GM23338 (cell line): ENCODE results near the gene NDC80.

ENCODE experiments used
- CTCF ChIP-seq, 2 experiments: fragments of 200-600 bp in 1 of 2; sonication (generic) in 1 of 2; conservative IDR thresholded peaks; 2 replicates each; pipeline versions ENCODE4 v1.5.1 to v1.6.1; 2016 to 2017; ENCODE audit warnings: antibody characterized with exemption in 2 of 2, low read depth in 2 of 2, mild to moderate bottlenecking in 2 of 2, moderate library complexity in 1 of 2
- EZH2 ChIP-seq: fragments of 200-600 bp; sonication (generic); IDR thresholded peaks from one replicate; pipeline ENCODE4 v1.8.0; 2017; ENCODE audit warnings: antibody characterized with exemption, mild to moderate bottlenecking, low read depth; ENCODE audit not compliant: unreplicated experiment
- EZH2phosphoT487 ChIP-seq: fragments of 200-600 bp; sonication (generic); IDR thresholded peaks from one replicate; pipeline ENCODE4 v1.8.1; 2018; ENCODE audit warnings: antibody characterized with exemption; ENCODE audit not compliant: unreplicated experiment
- JUNB ChIP-seq: IDR thresholded peaks from one replicate; pipeline ENCODE4 v1.6.1; 2016; ENCODE audit warnings: antibody characterized with exemption; ENCODE audit not compliant: unreplicated experiment
- POLR2AphosphoS5 ChIP-seq: IDR thresholded peaks from 2 replicates; pipeline ENCODE4 v1.6.1; 2016; ENCODE audit warnings: antibody characterized with exemption, low read depth
- REST ChIP-seq: IDR thresholded peaks from one replicate; pipeline ENCODE4 v1.6.1; 2018; ENCODE audit warnings: antibody characterized with exemption; ENCODE audit not compliant: unreplicated experiment

GRCh38 chr18:2572171-2572569 is 813 bp downstream of the NDC80 start:
- TF ChIP-seq CTCF (conservative IDR thresholded peaks at IDR 0.05; ENCODE audit: low read depth in 2 of 2), result no peak
- no peak for TF ChIP-seq EZH2
- no peak for TF ChIP-seq JUNB
- no peak for TF ChIP-seq POLR2AphosphoS5
- no peak for TF ChIP-seq REST
- no peak for TF ChIP-seq EZH2phosphoT487
